Measurements from ENCODE around the gene MYO7A. TPM values are rescaled to one million over a fixed set of nuclear protein-coding genes. Genes with fewer than 3 reads are reported as not detected.

The MYO7A gene
- total RNA-seq, 1 donor from 2014 or later, result 8.3 TPM

DNA sequence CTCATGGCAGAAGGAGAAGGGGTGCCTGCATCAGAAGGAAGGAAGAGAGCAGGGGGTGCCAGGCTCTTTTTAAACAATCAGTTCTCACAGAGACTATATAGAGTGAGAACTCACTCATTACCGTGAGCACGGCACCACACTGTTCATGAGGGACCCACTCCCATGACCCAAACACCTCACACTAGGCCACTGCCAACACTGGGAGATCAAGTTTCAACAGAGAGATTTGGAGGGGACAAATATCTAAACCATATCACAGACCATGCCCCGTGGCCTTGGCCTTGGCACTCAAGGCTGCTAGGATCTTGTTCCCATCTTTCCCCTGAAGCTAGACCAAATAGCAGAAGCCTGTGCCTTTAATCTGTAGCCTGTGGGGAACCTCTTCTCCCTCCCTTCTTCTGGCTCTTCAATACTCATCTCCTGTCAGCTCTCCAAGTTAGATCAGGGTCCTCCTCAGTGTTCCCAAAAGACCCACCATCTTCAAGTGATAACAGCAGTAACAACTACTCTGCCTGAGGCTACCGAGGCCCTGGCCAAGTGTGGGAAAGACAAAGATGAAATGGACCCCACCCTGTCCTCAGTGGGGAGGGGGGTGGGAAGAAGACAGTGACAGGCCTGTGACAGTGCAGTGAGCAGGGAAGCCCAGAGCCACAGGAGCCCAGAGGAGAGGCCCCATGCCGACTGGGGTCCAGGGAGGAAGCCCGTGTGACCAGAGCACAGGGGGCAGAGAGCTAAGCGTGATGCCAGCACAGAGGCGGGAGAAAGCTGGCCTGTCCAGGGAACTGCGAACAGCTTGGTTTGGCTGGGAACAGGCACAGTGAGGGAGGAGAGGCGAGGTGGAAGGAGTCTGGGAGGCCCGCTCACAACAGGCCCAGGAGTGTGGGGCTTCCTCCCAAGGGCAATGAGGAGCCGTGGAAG is 72.6 kb downstream of the MYO7A start:
- no peak for DNase-seq (ENCODE audit: low read depth in 2 of 2)

DNA sequence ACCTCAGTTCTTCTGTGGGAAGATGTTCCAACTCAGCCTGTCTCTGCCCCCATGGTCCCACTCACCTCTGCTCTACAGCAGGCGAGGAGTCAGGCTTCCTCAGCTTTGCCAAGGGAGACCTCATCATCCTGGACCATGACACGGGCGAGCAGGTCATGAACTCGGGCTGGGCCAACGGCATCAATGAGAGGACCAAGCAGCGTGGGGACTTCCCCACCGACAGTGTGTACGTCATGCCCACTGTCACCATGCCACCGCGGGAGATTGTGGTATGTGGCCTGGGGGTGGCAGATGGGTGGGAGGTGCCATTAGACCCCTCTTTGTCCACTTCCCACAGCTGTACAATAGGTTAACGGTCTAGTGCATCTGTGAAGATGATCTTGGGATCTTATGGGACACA is 73.3 kb downstream of the MYO7A start:
- DNase-seq (ENCODE audit: low read depth in 2 of 2), result no peak

DNA sequence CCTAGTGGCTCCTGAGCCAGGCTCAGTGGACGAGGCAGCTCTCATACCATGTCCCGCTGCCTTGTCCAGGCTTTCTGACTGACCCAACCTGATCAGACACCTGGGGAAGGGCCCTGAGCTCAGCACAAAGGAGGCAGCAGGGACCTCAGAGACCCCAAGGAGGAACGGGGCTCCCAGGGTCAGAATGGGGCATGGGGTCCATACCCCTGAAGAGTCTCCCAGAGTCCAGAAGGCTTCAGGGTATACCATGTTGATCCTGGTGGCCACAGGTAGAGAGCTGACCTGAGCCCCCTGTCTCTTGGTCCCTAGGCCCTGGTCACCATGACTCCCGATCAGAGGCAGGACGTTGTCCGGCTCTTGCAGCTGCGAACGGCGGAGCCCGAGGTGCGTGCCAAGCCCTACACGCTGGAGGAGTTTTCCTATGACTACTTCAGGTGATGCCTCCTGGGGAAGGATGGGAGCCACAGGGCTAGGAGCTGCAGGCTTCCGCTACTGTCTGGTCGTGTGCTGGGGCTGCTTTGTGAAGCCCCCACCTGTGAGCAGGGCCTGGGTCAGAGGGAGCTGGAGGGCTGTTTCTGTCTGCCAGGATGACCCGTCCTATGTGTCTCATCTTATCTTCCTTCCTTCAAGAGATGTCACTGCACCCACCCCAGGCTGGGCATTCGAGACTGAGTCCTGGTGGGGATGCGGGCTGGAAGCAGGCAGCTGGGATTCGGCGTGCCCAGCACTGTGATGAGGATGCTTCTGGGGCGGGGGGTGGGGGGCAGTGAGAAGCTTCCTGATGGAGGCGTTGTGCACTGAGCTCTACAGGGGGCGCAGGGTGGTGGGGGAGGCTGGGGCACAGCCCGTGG is 74.2 kb downstream of the MYO7A start:
- no peak for DNase-seq (ENCODE audit: low read depth in 2 of 2)

DNA sequence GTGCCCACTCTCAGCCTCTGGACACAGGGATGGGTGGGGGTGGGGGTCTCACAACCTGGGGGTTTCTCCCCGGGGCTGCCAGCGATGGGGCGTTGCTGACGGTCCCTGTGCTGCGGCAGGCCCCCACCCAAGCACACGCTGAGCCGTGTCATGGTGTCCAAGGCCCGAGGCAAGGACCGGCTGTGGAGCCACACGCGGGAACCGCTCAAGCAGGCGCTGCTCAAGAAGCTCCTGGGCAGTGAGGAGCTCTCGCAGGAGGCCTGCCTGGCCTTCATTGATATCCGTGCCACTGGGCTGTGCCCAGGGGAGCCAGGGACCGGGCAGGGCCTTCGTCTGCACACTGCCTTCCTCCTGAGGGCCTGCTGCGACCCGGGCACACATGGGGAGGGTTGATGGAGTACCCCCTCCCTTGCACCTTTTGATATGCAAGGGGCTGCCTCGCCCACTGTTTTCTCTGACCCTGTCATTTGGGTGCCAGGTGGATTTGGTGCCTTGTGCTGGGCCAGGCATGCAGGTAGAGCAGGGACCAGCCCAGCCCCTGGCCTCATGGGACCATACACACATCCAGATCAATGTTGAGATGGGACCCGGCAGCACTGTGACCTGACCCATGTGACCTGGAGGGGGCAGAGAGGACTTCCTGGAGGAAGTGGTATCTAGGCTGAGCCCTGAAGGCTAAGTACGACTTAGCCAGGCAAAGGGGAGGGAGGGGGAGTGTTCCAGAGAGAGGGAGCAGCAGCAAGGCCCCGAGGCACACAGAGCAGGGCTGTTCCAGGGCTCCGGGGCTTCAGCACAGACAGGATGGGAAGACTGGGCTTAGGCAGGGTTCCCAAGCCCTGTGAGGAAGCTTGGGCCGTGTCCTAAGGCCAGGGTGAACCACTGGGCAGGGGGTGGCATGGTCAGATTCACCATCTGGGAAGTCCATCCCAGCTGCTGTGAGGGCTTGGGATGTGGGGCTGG is 75.2 kb downstream of the MYO7A start:
- no peak for DNase-seq (ENCODE audit: low read depth in 2 of 2)

DNA sequence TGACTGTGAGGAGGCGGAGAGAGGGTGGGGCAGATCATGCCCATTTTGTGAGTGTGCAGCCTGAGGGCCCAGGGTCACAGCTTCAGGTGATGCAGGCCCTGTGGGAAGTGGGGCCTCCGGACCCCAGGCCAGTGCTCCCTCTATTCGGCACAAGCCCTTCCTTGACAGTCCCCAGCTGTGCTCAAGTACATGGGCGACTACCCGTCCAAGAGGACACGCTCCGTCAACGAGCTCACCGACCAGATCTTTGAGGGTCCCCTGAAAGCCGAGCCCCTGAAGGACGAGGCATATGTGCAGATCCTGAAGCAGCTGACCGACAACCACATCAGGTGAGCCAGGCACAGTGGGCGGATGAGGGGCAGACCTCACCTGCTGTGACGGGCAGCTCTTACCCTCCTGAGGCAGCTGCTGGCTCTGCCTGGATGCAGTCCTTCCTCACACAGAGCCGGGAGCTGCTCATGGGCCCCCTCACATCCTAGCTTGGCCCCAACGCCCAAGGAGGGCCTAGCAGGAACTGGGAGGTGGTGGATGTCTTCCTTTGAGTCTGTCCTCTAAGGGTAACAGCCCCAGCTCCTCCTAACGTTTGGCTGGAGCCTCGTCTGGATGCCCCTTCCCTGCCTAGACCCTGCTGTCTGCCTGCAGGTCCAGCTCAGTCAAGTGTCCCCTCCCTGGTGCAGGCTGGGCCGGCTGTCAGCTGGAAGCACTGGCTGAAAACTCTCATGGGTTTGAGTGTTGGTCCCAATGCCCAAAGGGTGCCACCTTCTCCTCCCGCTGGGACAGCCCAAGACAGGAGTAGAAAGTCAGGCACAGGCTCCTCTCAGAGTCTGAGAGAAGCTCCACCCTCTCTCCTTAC is 76.1 kb downstream of the MYO7A start:
- DNase-seq (ENCODE audit: low read depth in 2 of 2), result no peak

DNA sequence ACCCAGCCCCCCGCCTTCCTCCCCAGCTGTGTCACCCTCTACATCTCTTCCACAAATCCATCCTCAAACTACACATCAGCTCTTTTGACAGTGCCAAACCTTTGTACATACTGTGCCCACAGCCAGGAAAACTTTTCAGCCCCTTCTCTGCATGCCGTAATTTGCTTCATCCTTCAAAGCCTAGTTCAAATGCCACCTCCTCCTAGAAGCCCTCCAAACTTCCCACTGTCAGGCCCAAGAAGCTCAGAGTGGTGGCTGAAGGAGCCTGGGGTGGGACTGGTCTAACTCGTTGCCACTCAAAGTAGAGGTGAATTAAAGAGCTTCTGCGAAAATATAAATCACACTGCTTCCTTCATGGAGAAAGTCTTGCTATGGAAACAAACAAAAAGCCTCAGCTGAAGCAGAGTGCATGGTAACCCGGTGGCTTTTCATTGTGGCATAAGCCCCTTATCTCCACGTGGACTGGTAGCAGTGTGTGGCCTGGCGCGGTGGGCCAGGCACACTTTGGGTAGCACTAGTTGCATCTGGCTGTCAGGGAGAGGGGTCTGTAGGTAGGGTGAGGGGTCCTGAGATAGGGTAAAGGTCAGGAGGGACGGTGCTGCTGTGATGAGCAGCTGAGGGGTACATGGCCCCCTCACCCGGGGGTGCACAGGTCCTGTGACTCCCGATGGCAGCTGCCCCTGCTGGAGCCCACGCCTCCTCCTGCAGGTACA is 76.9 kb downstream of the MYO7A start:
- no peak for DNase-seq (ENCODE audit: low read depth in 2 of 2)

DNA sequence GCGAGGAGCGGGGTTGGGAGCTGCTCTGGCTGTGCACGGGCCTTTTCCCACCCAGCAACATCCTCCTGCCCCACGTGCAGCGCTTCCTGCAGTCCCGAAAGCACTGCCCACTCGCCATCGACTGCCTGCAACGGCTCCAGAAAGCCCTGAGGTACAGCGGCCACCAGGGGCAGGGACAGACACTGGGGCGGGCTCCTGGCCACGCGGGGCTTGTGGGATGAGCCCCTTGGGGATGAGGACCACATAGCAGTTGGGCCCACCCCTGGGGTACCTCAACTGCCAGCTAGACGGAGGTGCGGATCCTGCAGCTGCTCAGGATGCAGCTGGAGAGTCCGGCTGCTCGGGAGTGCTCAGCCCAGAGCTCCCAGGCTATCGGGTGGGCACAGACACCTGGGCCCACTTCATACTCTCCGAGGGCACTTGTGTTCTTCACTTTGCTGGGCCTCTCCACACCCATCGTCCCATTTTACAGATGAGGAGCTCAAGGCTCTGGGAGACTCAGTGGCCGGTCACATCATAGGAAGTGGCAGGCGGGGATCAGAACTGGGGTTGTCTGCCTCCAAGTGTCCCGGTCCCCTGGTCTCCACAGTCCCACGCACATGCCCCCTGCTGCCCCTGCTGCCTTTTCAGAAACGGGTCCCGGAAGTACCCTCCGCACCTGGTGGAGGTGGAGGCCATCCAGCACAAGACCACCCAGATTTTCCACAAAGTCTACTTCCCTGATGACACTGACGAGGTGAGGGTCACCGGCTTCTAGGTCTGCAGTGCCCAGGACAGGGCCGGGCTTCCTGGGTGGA is 77.6 kb downstream of the MYO7A start:
- DNase-seq (ENCODE audit: low read depth in 2 of 2), result no peak

DNA sequence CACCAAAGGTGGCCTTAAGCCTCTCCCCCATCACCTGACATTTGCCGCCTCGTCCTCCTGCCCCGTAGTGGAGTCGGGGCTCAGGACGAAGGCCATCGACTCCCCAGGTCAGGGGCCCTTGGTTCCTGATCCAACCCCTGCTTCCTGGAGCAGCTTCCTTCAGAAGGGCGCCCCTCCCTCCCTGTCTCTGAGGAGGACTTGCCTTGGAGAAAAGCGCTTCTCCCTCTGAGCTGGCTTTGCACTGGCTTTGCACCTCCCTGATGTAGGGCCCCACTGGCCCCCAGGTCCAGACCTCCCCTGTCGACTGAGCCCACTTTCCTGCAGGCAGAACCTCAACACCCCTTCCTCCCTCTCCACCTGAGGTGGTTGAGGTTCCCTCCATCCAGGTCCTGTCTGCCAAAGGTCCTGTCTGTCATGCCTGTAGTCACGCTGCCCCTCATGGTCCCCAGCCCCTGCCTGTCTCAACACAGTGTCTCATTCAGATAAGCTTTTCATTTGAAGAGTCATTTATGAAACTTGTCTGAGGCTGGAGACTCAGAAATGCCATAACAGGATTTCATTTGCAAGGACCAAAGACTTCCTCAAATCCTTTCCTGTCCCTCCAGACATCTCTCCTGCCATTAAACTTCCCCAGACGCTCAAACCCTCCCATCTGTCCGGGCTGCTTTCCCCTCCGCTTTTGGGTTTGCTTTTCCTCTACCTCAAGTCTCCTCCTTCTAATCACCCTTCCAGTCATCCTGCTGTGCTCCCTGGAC is 78.4 kb downstream of the MYO7A start:
- DNase-seq (ENCODE audit: low read depth in 2 of 2), result no peak

DNA sequence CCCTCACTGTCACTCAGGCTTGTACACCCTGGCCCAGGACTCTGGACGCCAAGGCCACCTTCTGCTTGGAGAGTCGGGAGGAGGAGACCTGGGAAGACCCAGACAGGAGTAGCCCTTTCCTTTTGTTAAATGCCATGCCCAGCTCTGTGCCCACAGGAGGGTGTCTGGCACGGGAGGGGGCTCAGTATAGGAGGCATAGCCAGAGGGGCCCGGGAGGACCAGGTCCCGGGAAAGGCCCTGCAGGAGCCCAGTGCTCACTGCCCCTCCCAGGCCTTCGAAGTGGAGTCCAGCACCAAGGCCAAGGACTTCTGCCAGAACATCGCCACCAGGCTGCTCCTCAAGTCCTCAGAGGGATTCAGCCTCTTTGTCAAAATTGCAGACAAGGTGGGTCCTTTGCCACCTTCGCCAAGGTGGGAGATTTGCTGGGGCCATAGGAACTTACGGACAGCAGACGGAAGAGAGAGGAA is 79.0 kb downstream of the MYO7A start:
- no peak for DNase-seq (ENCODE audit: low read depth in 2 of 2)

DNA sequence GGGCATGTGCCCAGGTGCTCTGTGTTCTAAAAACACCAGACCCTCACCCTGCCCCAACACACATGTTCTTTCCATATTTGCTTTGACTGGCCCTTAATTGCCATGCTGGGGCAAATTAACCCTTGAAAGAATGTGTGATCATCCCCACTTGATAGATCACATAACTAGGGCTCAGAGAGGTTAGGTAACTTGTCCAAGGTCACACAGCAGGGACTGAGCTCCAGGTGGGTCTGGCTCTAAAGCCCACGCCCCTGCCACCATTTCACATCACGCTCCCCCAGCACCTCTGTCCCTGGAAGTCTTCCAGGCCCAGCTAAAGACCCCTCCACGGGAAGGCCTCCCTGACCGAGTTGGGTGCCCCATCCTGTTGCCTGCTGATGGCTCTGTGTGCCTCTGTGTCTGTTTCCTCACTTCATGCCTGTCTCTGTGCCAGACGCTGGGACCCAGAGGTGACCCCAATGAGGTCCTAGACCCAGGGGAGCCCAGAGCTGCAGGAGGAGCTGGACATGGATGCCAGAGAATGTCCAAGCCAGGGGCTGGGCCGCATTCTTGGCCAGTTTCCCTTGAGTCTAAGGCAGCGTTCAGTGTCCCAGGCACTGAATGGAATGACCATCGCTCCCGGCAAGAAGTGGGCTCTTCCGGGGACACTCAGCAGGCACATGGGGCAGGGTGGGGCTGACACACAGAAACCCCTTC is 79.7 kb downstream of the MYO7A start:
- DNase-seq (ENCODE audit: low read depth in 2 of 2), result no peak

DNA sequence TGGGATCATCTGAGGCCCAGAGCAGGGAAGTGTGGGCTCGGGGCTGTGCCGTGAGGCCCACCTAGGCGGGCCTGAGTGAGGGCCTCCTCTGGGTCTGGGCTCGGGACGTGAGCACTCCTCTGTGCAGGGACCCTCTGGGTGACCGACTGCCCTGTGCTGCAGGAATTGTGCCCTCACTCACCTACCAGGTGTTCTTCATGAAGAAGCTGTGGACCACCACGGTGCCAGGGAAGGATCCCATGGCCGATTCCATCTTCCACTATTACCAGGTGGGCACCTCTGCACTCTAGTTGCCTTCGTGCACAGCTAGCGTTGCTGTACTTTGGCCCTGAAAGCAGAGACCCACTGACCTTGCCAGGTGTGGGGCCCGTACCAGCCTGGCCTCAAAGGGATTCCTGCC is 80.5 kb downstream of the MYO7A start:
- no peak for DNase-seq (ENCODE audit: low read depth in 2 of 2)

DNA sequence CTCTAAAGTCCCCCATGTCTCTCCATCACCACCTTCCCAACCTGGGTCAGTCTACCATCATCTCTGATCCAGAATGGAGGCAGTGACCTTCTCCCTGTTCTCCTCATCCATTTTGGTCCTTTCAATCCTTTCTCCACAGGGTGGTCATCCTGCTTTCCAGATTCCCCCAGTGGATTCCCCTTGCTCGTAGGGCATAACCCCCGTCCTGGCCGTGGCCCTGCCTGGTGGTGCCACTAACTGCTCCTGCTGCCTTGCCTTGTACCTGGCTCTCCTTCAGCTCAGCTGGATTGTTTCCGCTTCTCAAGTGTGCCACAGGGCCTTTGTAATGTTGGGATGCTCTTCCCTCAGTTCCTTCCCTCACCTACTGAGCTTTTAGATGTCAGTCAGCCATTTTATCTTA is 81.6 kb downstream of the MYO7A start:
- DNase-seq (ENCODE audit: low read depth in 2 of 2), result no peak

DNA sequence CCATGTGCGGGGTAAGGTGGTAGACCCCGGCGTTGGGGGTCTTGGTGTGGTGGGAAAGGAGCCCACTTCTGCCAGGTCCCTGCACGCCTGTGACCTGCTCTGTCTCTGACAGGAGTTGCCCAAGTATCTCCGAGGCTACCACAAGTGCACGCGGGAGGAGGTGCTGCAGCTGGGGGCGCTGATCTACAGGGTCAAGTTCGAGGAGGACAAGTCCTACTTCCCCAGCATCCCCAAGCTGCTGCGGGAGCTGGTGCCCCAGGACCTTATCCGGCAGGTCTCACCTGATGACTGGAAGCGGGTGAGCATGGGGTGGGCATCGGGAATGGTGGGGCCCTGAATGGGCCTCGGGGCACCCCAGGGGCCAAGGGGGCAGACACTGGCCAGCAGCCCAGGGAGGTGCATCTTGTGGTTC is 83.0 kb downstream of the MYO7A start:
- DNase-seq (ENCODE audit: low read depth in 2 of 2), result no peak

DNA sequence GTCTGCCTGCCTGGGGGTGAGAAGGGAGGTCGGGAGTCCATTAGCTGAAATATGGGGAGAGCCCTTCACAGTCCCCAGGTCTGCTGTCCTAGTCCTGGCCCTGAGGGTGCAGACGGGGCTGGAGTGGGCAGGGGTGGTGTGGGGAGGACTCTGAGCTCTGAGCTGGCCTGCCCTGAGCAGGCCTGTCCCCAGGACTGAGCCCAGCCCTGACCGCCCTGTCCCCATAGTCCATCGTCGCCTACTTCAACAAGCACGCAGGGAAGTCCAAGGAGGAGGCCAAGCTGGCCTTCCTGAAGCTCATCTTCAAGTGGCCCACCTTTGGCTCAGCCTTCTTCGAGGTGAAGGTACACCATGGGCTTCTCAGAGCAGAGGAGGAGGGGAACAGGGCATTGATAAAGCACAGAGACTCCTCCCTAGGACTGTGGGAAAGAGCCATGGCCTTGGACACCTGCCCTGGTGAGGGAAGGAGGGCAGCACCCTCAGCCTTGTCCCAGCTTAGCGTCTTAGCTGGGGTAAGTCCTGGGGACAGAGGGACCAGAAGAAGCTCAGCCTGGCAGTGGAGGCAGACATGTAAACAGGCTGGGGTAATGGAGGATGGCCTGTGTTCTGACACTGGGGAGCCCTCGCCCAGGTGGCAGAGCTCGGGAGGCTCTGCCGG is 83.7 kb downstream of the MYO7A start:
- no peak for DNase-seq (ENCODE audit: low read depth in 2 of 2)

DNA sequence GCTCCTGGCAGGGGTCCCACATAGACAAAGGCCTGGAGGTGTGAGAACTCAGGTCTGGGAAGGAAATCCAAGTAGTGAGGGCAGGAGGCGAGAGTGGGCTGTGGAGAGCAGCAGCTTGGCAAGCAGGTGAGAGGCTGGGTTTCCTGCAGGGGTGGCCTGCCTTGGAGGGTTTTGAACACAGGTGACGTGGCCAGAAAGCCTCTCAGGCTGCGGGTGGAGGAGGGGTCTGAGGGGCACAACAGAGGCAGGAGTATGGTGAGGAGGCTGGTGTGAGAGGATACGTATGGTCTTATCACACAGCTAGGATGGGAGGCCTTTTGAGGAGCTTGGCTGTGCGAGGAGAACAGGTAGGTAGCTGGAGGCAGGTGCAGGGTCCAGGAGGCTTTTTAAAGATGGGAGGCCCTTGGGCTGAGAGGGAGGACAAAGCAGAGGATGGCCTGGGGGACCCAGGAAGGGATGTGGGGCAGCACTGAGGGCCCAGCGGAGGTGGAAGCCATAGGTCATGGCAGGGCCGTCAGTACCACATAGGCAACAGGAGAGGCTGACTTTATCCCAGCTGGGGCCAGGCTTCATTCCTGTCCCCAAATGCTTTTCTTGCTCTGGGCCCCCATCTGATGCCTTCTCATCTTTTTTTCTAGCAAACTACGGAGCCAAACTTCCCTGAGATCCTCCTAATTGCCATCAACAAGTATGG is 84.4 kb downstream of the MYO7A start:
- no peak for DNase-seq (ENCODE audit: low read depth in 2 of 2)

DNA sequence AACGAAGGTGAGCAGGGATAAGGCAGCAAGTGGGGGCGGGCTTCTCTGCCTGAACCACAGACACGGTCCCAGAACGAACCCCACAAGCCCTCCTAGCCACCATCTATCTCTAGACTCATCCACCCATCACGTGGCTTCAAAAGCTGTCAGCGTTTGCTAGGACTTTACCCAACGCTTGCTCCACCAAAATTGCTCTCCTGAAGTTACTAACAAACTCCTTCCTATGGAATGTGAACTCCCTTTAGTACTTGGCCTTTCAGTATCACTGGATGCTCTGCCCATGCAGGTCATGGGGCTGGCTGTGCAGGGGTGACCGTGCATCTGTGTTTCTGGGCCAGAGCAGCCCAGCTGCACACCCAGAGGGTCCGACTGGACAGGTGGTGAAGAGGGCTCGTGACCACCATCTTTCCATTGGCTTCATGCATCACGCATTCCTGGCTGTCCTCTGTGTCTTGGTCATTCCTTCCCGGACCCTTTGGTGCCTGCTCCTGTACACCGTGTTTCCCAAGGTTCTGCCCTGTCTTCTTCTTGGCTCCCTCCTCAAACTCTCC is 85.1 kb downstream of the MYO7A start:
- DNase-seq (ENCODE audit: low read depth in 2 of 2), result no peak
